ENCODE results near the gene GRM1.

Gene GRM1

DNA sequence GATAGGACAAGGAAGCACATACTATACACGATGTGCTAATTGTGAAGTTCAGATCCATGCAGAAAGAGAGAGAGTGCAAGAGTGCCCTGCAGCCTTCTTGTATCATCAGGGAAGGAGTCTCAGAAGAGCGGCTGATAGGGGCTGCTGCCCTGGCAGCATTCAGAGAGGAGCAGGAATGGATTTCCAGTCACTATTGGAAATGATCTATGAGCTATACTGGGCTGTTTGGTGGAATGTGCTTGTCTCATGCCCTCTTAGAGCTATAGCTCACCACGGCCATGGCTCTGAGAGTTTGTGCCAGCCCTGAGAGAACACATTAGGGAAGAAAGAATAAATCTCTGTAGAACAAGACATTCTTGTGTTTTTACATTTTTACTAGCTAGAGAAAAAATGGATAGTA is 302.2 kb downstream of the GRM1 start:
- no peak for DNase-seq (ENCODE audit: low spot score)

- DNase-seq (ENCODE audit: low spot score) = no peak
These were observed 306.5 kb downstream of the GRM1 start for GRCh38 chr6:146335336-146335735.

- DNase-seq (ENCODE audit: low spot score) = no peak
These were observed 307.3 kb downstream of the GRM1 start for GRCh38 chr6:146336191-146336590.

DNA sequence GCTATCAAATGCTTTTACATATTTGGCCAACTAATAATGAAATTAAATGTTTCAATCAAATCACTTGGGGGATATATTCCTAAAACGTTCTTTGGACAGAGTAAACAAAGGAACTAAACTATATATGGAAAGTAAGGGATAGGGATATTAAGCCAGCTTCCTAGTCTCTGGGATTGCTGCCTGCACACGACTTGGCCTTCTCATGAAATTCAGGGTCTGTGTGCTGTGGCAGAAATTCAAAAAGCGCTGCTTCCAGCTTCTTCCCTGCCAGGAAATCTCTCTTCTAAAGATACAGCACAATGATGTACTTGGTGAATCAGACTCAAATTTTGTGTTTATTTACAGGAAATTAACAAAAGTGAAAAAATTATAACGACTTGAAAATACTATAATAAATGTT is 308.5 kb downstream of the GRM1 start:
- DNase-seq (ENCODE audit: low spot score) = no peak

DNA sequence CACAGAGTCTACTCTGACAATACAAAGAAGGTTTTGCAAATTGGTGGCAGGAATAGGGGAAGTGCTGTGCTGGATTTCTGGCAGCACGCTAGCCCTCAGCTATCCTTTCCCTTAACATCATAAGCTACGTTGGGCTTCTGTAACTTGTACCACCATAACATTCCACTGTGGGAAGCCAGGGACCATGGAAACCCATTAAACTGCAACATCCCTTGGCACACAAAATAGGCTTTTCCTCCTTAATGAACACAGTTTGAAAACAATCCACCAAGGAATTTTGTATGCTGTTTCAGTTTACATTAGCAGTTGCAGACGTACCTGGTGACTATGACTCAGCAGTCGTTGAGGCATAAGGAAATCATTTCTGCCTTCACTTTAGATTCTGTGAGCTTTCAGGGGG is 310.9 kb downstream of the GRM1 start:
- DNase-seq (ENCODE audit: low spot score) = no peak

DNA sequence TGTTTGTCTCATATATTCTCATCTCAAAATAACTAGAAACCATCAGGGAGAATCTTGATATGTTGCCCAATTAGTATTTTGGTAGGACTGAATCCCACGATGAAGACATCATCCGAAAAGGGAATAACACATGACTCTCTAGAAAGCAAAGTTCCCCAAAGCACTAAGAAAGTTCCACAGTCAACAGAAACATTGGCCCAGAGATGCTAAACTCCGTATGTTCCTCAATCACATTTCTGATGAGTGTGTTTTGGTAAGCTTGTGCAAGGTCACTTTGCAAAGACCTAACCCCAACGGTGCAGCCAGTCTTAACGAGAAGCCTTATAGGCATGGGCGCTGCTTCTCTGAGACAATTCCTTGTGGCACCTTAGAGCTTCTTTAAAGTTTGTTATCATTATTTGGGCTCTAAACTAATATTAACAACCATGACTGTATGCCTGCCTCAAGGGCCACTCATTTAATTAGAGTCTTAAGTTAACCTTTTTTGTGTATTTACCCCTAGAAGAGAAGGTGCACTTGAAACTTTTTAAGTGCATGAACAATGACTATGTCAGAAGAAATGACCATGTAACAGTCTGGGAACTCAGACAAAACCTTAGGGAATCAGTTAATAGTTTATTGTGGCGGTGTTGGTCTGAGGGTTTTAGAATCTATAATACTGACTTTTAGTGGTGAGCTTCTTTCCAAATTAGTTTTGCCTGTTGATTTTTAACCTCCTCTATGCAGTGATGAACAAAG is 312.8 kb downstream of the GRM1 start:
- DNase-seq (ENCODE audit: low spot score) = no peak

GRCh38 chr6:146345598-146345997 is 316.7 kb downstream of the GRM1 start:
- no peak for DNase-seq (ENCODE audit: low spot score)

DNA sequence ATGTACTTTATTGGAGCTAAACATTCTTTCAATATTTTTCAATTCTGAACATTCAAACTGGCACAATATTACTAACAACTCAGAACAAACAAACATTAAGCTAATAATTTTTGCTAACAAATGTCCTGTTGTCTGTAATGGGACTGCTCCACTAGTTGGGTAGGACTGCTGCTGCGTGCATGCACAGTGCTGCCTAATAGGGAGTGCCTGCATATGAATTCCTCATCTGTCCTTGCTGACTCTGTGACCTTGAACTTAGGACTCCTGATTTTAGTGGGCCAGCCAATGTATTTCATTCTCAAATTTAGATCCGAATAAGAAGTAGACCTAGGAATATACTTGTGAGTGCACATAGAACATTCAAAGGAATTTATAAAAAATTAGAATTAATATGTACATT is 318.2 kb downstream of the GRM1 start:
- DNase-seq (ENCODE audit: low spot score) = no peak

- DNase-seq (ENCODE audit: low spot score) = no peak
These were observed 318.8 kb downstream of the GRM1 start for GRCh38 chr6:146347690-146348089.

GRCh38 chr6:146351018-146351417 is 322.2 kb downstream of the GRM1 start:
- DNase-seq (ENCODE audit: low spot score) = no peak

GRCh38 chr6:146352163-146352562 is 323.3 kb downstream of the GRM1 start:
- DNase-seq (ENCODE audit: low spot score) = no peak

- no peak for DNase-seq (ENCODE audit: low spot score)
These were observed 325.6 kb downstream of the GRM1 start for GRCh38 chr6:146354451-146354850.

- no peak for DNase-seq (ENCODE audit: low spot score)
These were observed 326.7 kb downstream of the GRM1 start for GRCh38 chr6:146355521-146356100.

DNA sequence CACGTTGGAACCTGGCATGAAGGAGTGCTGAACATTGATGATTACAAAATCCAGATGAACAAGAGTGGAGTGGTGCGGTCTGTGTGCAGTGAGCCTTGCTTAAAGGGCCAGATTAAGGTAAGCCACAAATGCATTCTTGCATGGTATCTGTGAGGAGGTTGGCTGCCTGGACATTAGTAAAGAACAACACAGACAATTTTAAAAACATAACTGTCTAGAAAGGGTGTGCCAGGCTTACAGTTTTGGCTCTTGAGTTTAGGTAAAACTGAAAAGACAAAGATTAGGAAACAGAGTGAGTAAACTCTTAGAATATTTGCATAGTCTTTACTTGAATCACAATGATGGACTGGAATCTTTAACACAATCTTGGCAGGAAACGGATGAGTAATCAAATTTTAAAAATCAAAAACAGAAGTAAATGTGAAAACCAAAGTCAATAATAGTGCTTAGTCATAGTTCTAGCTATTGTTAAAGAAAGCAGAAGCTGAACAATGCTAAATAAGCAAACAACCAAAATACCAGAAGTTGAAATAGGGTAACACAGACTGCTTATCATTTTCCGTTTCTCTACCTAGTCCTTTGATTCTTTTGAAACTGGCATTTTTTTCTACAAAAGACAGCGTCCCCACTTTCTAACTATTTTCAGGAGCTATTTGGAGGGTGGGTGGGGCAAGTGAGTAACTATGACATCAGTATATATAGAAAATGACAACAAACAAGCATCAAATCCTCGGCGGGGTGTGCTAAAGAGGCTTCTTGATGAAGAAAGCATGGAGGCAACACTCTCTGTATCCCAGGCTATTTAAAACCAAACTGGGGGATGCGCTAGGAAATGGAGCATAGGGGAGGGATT is 328.9 kb downstream of the GRM1 start:
- DNase-seq (ENCODE audit: low spot score) = no peak

DNA sequence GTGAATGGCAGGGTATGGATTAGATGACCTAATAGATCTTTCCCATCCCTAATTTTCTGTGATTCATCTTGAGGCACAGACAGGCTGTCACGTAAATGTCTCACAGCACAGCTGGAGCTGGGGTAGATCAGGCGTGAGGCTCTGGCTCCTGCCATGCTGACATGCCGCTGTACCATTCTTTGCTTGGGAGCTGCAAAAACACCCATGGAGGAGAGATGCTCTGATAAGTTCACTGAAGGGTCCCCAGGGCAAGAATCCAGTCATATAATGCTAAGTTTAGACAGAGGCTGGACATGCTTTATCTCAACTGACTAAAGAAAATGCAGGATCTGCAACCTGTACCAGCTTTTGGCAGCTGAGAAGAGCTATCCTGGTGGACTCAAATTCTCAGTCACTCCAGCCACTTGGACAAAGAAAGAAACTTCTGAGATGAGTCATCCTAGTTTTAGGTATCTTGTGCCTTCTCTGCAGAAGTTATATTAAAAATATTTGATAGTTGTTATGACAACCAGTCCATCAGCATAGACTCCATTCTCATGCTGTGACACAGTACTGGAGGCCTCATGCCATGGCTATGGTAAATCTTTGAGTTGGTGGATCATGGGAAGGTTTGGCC is 329.7 kb downstream of the GRM1 start:
- no peak for DNase-seq (ENCODE audit: low spot score)

GRCh38 chr6:146359131-146359530 is 330.3 kb downstream of the GRM1 start:
- DNase-seq (ENCODE audit: low spot score) = no peak

- no peak for DNase-seq (ENCODE audit: low spot score)
These were observed 332.5 kb downstream of the GRM1 start for GRCh38 chr6:146361128-146361924.

- no peak for DNase-seq (ENCODE audit: low spot score)
These were observed 335.2 kb downstream of the GRM1 start for GRCh38 chr6:146363838-146364607.

DNA sequence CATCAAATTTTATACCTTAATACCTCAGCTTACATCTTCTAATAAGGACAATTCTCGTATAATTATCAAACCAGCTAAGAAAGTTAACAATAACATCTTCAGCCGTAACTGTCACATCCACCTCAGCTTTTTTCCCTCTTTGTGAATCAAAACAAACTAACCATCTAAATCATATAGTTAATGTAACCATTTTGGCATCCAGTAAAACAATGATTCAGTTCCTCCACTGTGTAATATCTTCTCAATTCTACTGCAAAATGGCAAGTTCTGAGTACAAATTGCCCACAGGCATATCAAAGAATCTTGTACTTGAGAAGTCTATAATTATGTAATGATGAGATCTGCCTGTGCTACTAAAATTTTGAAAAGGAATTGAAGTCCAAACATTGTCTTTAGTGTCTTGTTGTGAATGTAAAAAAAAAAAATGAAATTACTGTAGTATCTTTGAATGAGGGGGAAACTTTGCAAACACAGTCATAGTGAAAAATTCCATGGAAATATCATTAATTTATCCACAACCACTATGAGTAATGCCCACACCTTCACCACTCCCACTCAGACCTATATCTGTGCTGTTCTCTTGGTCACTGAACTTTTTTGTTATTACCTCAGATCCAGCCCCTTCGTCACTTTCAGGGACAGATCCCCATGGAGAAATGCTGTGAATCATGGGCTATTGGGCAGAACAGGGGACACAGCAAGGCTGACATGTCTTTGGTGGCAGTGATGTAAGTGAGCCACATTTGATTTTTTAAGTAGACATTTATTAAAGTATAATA is 336.1 kb downstream of the GRM1 start:
- no peak for DNase-seq (ENCODE audit: low spot score)

- DNase-seq (ENCODE audit: low spot score) = no peak
These were observed 338.2 kb downstream of the GRM1 start for GRCh38 chr6:146367061-146367460.
